ENCODE measurements around the gene SLC35F2. TPM values are rescaled to one million over a fixed set of nuclear protein-coding genes. Genes with fewer than 3 reads are reported as not detected.
"Not testable (repeated sequence)": the region's sequence is repeated elsewhere in the genome, so short reads cannot be mapped to it uniquely, and the experiment has no call there.

The SLC35F2 gene
- total RNA-seq, 1 donor from 2014 or later = 15.4 TPM

- intact Hi-C loops (cut with micrococcal nuclease) = loop anchor here (5.0 kb wide), 2 partner anchors 277 to 387 kb away; partner anchors contain the start of genes ALKBH8 and CWF19L2
These were observed 14.5 kb downstream of the SLC35F2 start for GRCh38 chr11:107844041-107844440.

DNA sequence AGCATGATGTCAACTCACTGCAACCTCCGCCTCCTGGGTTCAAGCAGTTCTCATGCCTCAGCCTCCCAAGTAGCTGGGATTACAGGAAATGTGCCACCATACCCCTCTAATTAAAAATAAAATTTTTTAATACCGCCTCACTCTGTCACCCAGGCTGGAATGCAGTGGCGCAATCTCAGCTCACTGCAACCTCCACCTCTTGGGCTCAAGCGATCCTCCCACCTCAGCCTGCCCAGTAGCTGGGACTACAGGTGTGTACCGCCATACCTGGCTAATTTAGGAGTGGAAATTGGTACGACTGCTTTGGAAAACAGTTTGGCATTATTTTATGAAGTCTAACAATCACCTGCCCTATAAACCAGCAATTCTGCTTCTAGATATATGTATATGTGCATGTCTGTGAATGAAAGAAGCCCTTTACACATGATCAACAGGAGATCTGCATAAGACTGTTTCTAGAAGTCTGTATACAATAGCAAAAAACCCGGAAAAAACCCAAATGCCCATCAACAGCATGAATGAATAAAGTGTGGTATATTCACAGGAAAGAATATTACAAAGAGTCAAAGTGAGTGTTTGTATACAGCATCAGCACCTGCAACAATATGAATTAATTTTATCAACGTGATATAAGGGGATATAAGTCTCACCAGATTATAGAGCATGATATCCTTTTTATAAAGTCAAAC, 16.0 kb downstream of the SLC35F2 start:
- intact Hi-C loops (cut with micrococcal nuclease) = loop anchor here (5.0 kb wide), 2 partner anchors 275 to 385 kb away; partner anchors contain the start of genes ALKBH8 and CWF19L2

DNA sequence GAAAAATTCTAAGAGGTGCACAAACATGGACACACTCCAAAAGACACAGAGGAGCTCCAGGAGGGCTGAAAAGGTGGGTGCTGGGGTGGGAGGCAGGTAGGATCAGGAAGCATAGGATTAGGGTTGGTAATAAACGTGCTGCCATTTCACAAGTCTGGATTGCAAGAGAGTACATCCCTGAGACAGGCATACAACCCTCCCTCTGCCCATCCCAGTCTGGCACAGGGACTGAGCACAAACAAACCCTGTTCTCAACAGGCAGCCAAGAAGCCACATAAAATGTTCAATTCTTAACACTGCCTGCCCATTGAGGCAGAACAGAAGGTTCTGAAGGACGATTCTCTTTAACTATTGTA, 18.5 kb downstream of the SLC35F2 start:
- intact Hi-C loops (cut with micrococcal nuclease) = loop anchor here (1.0 to 5.0 kb wide), 6 partner anchors 18 to 383 kb away; partner anchors contain the start of genes ALKBH8, CUL5, CWF19L2 and NPAT

DNA sequence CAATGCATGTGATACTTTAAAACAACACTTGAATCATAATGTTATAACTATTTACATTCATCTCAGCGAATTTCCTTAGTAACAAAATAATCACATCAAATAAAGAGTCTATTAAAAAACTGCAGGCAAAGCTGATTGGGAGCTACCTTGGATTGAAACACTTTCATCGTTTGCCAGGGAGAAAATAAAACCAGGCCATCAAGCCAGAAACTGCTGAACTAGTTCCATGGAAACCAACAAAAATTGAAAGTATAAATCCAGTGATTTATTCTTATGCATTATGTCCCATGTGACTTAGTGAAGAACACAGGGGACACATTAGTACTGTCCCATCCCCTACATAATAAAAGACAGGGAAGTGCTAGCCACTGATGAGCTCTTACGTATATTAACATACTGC, 21.7 kb downstream of the SLC35F2 start:
- intact Hi-C loops (cut with micrococcal nuclease) = no loop called here

DNA sequence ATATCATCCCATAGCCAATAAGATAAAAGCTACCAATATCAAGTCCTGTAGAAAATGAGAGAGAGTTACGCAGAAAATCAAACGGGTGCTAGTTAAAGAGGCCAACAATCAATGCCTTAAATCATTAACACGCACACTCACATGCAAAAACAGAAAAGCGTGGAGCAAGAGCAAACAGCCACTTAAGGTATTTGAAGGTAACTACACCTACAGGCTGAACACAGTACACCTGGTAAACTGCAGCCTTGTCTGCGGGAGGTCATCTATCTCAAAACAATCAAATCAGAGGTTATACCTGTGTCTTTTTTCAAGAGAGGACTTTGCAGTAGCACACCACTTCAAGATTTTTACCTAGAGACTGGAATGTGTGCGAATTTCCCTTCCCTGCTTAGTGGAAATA, 23.6 kb downstream of the SLC35F2 start:
- intact Hi-C loops (cut with micrococcal nuclease) = no loop called here

GRCh38 chr11:107833926-107834325, 24.7 kb downstream of the SLC35F2 start:
- intact Hi-C loops (cut with micrococcal nuclease) = not testable (repeated sequence)

- intact Hi-C loops (cut with micrococcal nuclease) = no loop called here
These were observed 27.6 kb downstream of the SLC35F2 start for GRCh38 chr11:107830915-107831540.

DNA sequence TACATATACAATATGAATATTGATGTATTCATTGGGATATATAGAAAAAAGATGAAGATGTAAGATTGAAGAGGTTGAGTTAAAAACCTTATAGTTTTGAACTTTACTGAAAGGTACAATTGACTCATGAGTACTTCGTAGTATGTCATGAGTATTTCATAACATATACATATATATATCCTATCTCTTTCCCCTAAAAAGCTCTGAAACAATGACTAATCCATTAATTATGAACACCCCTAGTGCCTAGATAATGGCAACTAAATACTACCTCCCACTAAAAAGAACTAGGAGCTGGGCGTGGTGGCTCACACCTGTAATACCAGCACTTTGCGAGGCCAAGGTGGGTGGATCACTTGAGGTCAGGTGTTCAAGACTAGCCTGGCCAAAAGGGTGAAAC, 31.5 kb downstream of the SLC35F2 start:
- intact Hi-C loops (cut with micrococcal nuclease) = no loop called here

DNA sequence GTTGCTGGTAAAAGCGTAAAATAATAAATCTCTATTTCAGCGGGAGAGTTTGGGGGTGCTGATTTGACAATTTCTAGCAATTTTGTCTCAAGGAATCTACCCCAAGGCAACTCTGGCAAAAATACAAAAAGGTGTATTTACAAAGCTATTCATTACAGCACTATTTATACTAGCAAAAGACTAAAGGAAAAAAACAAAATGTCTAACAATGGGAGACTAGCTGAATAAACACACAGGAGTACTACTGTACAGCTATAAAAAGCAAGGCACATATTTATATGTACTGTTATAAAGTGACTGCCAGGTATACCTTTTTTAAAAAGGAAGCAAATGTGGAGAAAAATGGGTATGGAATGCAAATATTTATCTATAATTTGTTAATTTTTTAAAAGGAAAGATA, 32.7 kb downstream of the SLC35F2 start:
- intact Hi-C loops (cut with micrococcal nuclease) = no loop called here

- intact Hi-C loops (cut with micrococcal nuclease) = no loop called here
These were observed 33.8 kb downstream of the SLC35F2 start for GRCh38 chr11:107824668-107825369.

DNA sequence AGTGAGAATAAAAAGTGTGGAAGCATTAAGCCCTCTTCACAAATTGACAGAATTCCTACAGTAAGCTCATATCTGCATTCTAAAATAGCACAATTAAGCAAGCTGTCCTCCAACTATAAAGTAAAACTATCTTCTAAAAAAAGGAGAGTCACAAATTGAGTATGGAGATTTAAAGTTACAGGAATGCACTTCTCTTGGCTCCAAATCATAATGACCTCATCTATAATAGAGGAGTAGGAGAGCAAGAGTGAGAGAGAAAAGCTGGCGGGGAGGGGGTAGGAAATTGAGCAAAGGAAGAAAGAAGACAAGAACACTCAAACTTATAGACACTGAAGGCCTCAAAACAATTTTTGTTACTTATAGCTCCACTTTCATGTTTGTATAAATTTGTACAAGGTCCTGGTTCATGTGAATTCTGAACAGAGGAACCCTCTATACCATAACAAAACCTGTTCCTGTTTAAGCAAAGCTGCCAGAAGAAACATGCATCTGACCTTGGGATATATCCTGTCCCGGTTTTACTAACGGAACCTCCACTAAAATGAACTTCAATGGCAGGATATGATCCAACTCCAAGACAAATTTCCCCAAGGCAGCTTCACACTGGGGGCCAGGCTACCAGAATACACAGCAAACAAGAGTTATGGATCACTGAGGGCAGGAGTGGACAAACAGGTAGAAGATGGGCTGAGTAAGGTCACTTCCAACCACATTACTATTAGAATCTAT, 37.2 kb downstream of the SLC35F2 start:
- intact Hi-C loops (cut with micrococcal nuclease) = no loop called here

DNA sequence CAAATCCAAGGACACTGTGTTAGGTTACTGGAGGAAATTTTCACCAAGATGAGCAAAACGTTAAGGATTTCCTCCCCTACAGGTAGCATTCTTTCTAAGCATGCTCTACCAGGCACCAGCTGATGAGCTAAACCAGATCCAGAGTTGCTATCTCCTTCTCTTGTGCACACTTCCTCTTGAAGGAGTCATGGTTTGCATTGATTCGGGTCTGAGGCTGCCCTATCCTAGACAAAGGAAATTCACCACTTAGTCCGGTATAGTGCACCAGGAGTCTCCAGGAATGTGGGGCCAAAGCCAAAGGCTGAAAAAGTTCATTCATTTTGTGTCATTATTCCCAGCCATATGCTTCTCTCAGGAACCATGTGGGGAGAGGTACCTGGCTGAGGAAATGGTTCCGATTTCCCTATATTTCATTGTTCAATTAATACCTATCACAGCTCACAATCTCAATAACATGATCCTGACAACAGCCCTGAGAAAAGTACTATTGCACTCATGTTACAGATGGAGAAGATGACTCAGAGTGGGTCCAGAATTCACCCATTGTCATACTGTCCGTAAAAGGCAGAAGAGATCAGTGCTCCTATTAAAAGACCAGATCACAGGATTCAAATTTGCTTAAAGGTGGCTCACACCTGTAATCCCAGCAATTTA, 39.1 kb downstream of the SLC35F2 start:
- intact Hi-C loops (cut with micrococcal nuclease) = no loop called here

- intact Hi-C loops (cut with micrococcal nuclease) = no loop called here
These were observed 40.1 kb downstream of the SLC35F2 start for GRCh38 chr11:107818491-107818890.

DNA sequence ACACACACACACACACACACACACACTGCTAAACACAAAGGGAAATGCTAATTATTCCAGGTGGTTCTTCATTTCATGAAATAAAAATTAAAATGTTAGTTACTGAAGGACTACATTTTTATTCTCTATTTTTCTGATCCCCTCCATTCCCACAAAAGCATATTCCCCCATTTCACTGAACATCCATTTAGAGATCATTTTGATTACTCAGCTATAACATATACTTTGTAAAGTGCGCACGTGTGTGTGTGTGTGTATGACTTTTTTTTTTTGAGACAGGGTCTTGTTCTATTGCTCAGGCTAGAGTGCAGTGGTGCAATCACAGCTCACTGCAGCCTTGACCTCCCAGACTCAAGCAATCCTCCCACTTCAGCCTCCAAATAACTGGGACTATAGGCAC, 42.6 kb downstream of the SLC35F2 start:
- intact Hi-C loops (cut with micrococcal nuclease) = no loop called here

DNA sequence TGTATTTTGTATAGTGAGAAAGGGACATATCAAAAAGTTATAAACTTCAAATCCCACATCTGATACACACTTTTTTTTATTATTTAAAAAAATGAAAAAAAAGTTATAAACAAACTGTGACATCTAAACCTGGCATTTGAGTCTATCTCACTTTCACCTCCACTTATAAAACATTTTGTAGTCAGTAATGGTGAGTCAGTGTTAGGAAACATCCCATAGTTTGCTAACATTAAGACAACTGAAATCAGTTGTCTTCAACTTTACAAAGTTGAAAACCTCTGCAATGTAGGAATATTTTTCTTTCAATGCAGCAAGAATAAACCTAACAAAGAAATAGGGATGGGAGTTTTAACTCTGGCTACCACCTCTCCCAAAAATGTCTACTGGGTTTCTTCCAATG, 47.7 kb downstream of the SLC35F2 start:
- intact Hi-C loops (cut with micrococcal nuclease) = no loop called here

DNA sequence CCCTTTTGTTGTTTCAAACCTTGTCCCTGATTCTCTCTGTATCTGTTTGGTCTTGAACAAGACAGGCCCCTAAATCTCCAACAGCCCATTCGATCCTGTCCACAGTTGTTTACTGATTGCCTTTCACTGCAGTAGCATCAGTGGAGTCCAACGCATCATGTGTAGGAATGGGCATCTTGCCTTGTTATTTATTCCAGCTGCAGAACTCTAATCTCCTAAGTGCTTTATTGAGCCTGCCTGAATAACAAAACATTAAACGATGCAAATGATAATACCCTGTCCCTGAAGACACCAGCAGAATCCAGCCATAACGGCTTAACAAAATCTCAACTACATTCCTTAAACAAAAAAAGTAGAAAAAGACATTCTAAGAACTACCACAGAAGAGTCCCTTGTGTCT, 50.1 kb downstream of the SLC35F2 start:
- intact Hi-C loops (cut with micrococcal nuclease) = no loop called here

GRCh38 chr11:107804971-107805370, 53.6 kb downstream of the SLC35F2 start:
- intact Hi-C loops (cut with micrococcal nuclease) = no loop called here

GRCh38 chr11:107804211-107804610, 54.4 kb downstream of the SLC35F2 start:
- intact Hi-C loops (cut with micrococcal nuclease) = no loop called here

DNA sequence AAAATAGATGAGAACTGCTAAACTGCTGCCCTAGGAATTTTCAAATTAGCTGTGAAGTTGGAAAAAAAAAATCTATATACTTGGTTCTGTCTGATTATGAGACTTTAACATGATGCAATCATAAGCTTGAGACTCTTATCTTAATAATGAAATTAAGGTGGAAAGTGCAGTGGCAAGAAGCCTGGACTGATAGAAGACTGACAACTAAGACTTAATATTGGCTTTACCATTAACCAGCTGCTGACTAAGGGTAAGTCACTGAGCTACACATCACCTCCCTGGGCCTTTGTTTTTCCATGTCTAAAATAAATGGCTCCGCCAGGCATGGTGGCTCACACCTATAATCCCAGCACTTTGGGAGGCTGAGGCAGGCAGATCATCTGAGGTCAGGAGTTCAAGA, 56.9 kb downstream of the SLC35F2 start:
- intact Hi-C loops (cut with micrococcal nuclease) = no loop called here

DNA sequence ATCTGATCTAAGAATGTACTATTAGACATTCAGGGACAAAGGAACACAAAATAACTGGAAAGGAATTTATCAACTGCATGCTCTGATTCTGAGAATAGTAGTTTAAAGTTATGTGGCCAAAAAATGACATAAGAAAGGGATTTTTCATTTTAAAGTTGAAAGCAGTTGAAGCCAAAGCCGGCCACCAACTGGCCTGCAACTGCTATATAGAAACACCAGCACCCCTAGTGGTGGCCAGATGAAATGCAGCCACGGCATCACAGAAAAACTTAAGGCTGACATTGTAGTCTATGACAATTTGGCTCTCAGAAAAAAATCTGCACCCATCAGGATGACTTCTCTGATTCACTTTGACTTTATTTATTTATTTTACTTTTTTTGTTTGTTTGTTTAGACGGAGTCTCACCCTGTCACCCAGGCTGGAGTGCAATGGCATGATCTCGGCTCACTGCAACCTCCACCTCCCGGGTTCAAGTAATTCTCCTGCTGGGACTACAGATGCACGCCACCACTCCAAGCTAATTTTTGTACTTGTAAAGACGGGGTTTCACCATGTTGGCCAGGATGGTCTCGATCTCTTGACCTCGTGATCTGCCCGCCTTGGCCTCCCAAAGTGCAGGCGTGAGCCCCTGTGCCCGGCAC, 59.2 kb downstream of the SLC35F2 start:
- intact Hi-C loops (cut with micrococcal nuclease) = loop anchor here (1.0 to 5.0 kb wide), 5 partner anchors 41 to 342 kb away; partner anchors contain the start of gene CWF19L2

DNA sequence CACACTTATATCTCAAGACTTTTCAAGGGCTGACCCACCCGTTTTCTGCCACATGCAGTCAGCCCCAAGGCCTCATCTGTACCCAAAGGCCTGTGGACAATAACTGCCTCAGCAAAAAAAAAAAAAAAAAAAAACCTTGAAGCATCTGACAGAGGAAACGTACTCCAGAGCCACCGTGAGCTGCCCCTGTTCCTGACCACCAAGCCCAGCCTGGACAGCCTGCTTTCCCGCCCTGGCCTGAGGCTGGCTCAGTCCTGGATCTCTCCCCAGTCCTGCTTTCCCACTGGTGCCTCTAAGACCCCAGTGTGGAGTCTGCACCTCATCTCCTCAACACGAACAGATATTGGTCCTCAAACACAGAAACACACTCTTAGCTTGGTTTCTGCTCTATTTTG, 66.5 kb downstream of the SLC35F2 start:
- intact Hi-C loops (cut with micrococcal nuclease) = no loop called here

All from T-helper 1 cell treated with Interleukin-12 subunit alpha and Interleukin-12 subunit beta and Interleukin-4 antibody, amounts not matched to agents 30 ng/mL and 1 ng/mL, for 36 hours (primary cell).